GM12865 (cell line): ENCODE data around the gene POLR2J.
"Not testable (repeated sequence)": the region's sequence is repeated elsewhere in the genome, so short reads cannot be mapped to it uniquely, and the experiment has no call there.

Experiments used
- DNase-seq: peaks from one replicate; pipeline ENCODE4 v3.0.0; 2010; ENCODE audit warnings: low read depth
- H3K4me3 ChIP-seq: 2 replicates; pipeline ENCODE4 v1.5.1; 2011; ENCODE audit warnings: mild to moderate bottlenecking, low read depth, low read length, control low read depth
- TF ChIP-seq, protein P1 (sequence below): IDR thresholded peaks from 2 replicates; pipeline ENCODE4 v1.5.1; 2011; ENCODE audit warnings: low read length, control low read depth, low read depth, inconsistent platforms; ENCODE audit not compliant: insufficient read depth; ENCODE audit errors: missing control alignments

POLR2J gene

DNA sequence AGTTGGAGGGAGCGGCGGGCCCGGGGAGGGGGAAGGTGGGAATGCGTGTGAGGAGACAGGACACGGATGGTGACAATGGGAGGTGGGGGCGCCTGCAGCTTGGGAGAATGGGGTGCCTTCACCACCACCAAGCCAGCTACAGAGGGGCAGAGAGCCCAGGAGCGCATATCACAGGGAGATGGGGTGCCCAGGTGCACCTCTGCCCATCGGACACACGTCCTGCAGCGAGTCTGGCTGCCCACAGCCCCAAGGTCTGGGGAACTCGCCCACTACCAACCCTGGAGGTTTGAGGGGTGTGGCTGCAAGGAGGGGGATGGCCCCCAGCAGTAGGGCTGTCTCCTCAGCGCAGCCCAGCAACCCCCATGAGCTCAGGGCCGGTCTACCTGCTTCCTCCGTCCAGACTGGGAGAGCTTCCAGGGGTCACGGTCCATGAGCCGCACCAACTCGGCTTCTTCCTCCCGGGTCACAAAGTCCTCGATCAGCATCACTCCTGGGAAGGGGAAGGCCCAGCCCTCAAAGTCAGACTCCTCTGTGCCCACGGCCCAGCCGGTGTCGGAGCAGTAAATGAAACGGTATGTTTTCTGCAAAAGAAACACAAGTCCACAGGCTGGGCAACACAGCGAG, 19.4 kb downstream of the POLR2J start:
- TF ChIP-seq, protein P1, sequence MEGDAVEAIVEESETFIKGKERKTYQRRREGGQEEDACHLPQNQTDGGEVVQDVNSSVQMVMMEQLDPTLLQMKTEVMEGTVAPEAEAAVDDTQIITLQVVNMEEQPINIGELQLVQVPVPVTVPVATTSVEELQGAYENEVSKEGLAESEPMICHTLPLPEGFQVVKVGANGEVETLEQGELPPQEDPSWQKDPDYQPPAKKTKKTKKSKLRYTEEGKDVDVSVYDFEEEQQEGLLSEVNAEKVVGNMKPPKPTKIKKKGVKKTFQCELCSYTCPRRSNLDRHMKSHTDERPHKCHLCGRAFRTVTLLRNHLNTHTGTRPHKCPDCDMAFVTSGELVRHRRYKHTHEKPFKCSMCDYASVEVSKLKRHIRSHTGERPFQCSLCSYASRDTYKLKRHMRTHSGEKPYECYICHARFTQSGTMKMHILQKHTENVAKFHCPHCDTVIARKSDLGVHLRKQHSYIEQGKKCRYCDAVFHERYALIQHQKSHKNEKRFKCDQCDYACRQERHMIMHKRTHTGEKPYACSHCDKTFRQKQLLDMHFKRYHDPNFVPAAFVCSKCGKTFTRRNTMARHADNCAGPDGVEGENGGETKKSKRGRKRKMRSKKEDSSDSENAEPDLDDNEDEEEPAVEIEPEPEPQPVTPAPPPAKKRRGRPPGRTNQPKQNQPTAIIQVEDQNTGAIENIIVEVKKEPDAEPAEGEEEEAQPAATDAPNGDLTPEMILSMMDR, result no peak
- H3K4me3 ChIP-seq, result no peak overlapping the region
- DNase-seq, result no peak

DNA sequence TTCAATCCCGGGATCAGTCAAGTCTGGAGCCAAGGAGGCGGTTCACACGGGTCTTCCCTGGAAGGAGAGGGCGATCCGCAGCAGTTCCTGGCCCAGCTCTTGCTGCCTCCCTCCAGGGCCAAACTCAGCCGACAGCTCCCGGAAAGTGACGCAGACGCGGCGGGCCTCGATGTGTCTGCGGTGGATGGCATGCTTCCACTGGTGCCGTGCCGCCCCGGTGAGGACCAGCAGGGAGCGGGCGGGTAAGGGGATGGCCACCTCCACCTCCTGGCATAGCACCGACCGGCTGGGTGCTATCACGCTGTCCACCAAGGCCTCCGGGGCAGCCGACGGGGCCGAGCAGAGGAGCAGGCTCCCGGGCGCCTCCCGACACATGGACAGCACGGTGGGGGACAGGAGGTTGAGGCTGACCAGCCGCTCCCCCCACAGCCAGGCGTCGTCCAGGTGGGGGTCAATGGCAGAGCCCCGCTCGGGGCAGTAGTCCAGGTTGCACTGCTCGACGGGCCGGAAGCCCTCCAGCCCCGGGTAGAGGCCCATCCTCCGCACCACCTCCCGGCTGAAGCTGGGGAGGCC, 21.3 kb downstream of the POLR2J start:
- H3K4me3 ChIP-seq, result no peak overlapping the region
- DNase-seq, result no peak
- TF ChIP-seq, protein P1, result no peak

DNA sequence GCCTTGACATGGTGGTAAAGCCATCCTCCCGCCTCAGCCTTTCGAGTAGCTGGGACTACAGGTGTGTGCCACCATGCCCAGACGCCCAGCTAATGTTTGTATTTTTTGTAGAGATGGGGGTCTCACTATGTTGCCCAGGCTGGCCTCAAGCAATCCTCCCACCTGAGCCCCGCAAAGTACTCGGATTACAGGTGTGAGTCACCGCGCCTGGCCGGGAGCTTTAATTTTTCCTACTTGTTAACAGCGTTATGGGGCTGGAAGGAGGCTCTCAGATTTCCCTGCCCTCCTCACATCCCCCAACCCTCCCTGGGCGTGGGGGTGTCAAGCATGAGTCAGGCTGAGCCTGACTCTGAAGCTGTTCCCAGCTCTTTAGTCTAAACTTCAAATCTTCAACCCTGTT, 22.4 kb downstream of the POLR2J start:
- H3K4me3 ChIP-seq, result no peak overlapping the region
- TF ChIP-seq, protein P1, result no peak
- DNase-seq, result no peak

GRCh38 chr7:102455596-102455995, 23.1 kb downstream of the POLR2J start:
- TF ChIP-seq, protein P1, result no peak
- no peak for DNase-seq
- H3K4me3 ChIP-seq, result no peak overlapping the region

DNA sequence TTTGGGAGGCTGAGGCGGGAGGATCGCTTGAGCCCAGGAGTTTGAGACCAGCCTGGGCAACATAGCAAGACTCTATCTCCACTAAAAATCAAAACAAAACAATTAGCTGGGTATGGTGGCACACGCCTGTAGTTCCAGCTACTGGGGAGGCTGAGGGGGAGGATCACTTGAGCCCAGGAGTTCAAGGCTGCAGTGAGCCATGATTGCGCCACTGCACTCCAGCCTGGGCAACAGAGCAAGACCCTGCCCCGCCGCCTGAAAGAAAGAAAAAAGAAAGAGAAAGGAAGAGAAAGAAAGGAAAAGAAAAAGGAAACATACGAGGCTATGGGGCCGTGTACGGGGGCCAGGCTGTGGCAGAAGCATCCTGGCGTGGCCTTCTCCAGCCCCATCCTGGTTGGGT, 23.8 kb downstream of the POLR2J start:
- DNase-seq, H3K4me3 ChIP-seq: not testable (repeated sequence)

DNA sequence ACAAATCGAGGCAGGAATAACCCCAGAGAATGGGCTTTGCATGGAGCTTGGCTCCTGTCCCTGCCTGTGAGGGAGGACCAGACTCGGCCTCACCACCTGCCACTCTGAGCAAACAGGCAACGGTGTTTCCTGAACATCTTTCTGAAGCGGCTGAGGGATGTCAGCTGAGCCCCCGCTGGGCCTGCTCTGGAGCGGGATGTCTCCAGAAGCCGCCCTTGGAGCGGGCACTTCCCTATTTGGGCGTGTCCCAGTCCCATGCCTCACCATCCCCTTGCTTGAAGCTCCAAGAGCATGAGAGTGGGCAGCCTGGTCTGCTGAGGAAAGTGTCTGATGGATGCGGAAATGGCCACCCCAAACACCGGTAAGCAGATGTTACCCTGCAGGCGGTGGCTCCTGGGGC, 24.3 kb downstream of the POLR2J start:
- TF ChIP-seq, protein P1, result no peak
- DNase-seq, result no peak
- H3K4me3 ChIP-seq, result no peak overlapping the region

DNA sequence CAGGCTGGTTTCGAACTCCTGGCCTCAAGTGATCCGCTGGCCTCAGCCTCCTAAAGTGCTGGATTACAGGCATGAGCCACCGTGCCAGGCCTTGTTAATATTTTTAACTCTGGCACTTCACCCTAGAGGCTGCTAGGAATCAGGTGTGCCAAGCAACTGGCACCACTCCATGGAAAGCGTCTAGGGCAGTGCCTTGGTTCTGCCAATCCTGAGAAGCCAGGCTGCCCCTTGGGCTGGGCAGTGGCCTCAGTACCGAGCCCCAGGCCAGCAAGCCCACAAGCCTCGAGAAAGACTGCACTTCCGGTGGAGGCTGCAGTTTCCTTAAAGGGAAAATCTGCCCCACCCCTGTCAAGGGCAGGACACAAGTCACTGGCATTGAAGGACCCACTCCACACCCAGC, 25.4 kb downstream of the POLR2J start:
- TF ChIP-seq, protein P1, result no peak
- DNase-seq, result no peak
- H3K4me3 ChIP-seq, result no peak overlapping the region
